DMS79 (cell line): ENCODE data around the gene GK.
"Not testable (repeated sequence)": the region's sequence is repeated elsewhere in the genome, so short reads cannot be mapped to it uniquely, and the experiment has no call there.

Source experiments
- DNase-seq: peaks from one replicate; lab custom pipeline; 2025; lab: John Stamatoyannopoulos, UW

GK gene

GRCh38 chrX:30653415-30654131, at the start of gene GK:
TSS of gene GK (plus strand) at chrX:30653423. CDS start at chrX:30653538, 115 bp downstream.
- DNase-seq, result no peak

GRCh38 chrX:30607155-30607554, 46.1 kb upstream of the GK start:
- no peak for DNase-seq

GRCh38 chrX:30610026-30610425, 43.2 kb upstream of the GK start:
- no peak for DNase-seq

- DNase-seq, result no peak
Measured at GRCh38 chrX:30612250-30612655, 41.0 kb upstream of the GK start.

- DNase-seq, result no peak
Measured at GRCh38 chrX:30613721-30614120, 39.5 kb upstream of the GK start.

- no peak for DNase-seq
Measured at GRCh38 chrX:30615229-30615628, 38.0 kb upstream of the GK start.

- no peak for DNase-seq
Measured at GRCh38 chrX:30618160-30618765, 35.0 kb upstream of the GK start.

GRCh38 chrX:30620125-30620524, 33.1 kb upstream of the GK start:
- DNase-seq, result no peak

- no peak for DNase-seq
Measured at GRCh38 chrX:30620980-30621618, 32.1 kb upstream of the GK start.

- DNase-seq, result no peak
Measured at GRCh38 chrX:30622361-30622760, 30.9 kb upstream of the GK start.

- no peak for DNase-seq
Measured at GRCh38 chrX:30626402-30626801, 26.8 kb upstream of the GK start.

- DNase-seq, result no peak
Measured at GRCh38 chrX:30627818-30628652, 25.2 kb upstream of the GK start.

GRCh38 chrX:30634070-30634469, 19.2 kb upstream of the GK start:
- DNase-seq, result not testable (repeated sequence)

- no peak for DNase-seq
Measured at GRCh38 chrX:30635630-30636029, 17.6 kb upstream of the GK start.

- DNase-seq, result no peak
Measured at GRCh38 chrX:30637874-30638815, 15.1 kb upstream of the GK start.

GRCh38 chrX:30639702-30640101, 13.5 kb upstream of the GK start:
- DNase-seq, result not testable (repeated sequence)

- no peak for DNase-seq
Measured at GRCh38 chrX:30642642-30643041, 10.6 kb upstream of the GK start.

- no peak for DNase-seq
Measured at GRCh38 chrX:30643313-30643821, 9.9 kb upstream of the GK start.

GRCh38 chrX:30649859-30650258, 3.4 kb upstream of the GK start:
- no peak for DNase-seq

GRCh38 chrX:30652527-30653414, 452 bp upstream of the GK start:
- DNase-seq, result peak; percentile 49
